NK-92 (cell line): Measurements from ENCODE around the gene ARL6IP4.

Experiments used
- DNase-seq: peaks from one replicate; lab custom pipeline; 2025; ENCODE audit not compliant: unreplicated experiment; lab: John Stamatoyannopoulos, UW

The ARL6IP4 gene

GRCh38 chr12:122958198-122958888 is 22.1 kb upstream of the ARL6IP4 start:
- DNase-seq, result no peak

- DNase-seq, result no peak
Measured at GRCh38 chr12:122959566-122960192, 20.8 kb upstream of the ARL6IP4 start.

GRCh38 chr12:122960193-122960569 is 20.3 kb upstream of the ARL6IP4 start:
- DNase-seq, result no peak

GRCh38 chr12:122961531-122962329 is 18.8 kb upstream of the ARL6IP4 start:
- DNase-seq, result no peak

GRCh38 chr12:122963941-122964265 is 16.6 kb upstream of the ARL6IP4 start:
- DNase-seq, result no peak

- DNase-seq, result no peak
Measured at GRCh38 chr12:122964439-122965257, 15.8 kb upstream of the ARL6IP4 start.

GRCh38 chr12:122965321-122965751 is 15.1 kb upstream of the ARL6IP4 start:
- DNase-seq, result no peak

- DNase-seq, result peak; percentile 79
Measured at GRCh38 chr12:122965851-122966742, 14.4 kb upstream of the ARL6IP4 start, which contains the start of gene ABCB9. Gene ABCB9 (minus strand): TSS chr12:122966463. CDS start chr12:122960235, 6,228 bp downstream.

- no peak for DNase-seq
Measured at GRCh38 chr12:122966743-122967550, 13.5 kb upstream of the ARL6IP4 start.

GRCh38 chr12:122968104-122968503 is 12.4 kb upstream of the ARL6IP4 start:
- no peak for DNase-seq

- DNase-seq, result no peak
Measured at GRCh38 chr12:122969676-122970075, 10.8 kb upstream of the ARL6IP4 start.

- peak; percentile 92 for DNase-seq
Measured at GRCh38 chr12:122974274-122974891, 6.1 kb upstream of the ARL6IP4 start.

GRCh38 chr12:122974892-122975789 is 5.3 kb upstream of the ARL6IP4 start, which contains the start of gene OGFOD2:
Gene OGFOD2 (plus strand): TSS chr12:122975244. CDS start chr12:122975252, 8 bp downstream.
- peak; percentile 67 for DNase-seq

- no peak for DNase-seq
Measured at GRCh38 chr12:122975790-122976647, 4.5 kb upstream of the ARL6IP4 start.

GRCh38 chr12:122976648-122976975 is 3.9 kb upstream of the ARL6IP4 start:
- DNase-seq, result no peak

GRCh38 chr12:122977153-122977552 is 3.3 kb upstream of the ARL6IP4 start:
- no peak for DNase-seq
